ENCODE measurements around the gene VRK3.
A peak's percentile ranks its signal among the peaks of the same experiment; 100 is the strongest.
"Not testable (repeated sequence)": the region's sequence is repeated elsewhere in the genome, so short reads cannot be mapped to it uniquely, and the experiment has no call there.

VRK3 gene

DNA sequence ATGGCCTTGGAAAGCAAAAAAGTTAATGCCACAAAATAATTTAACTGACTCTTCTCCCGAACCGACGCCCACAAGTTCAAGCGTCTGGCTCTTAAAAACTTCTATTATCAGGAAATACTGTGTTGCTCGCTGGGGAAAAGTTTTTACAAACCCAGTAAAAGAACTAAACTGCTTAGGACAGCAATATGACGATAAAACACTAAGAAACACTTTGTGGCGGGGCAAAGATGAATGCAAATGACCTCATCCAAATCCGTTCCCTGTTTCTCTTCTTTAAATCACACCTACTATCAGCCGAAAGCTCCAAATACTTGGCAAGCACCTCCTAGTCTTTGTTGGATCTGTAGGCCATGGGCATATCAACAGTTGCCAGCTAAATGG is 69.1 kb downstream of the VRK3 start:
- DNase-seq (ENCODE audit: low read depth): no peak

DNA sequence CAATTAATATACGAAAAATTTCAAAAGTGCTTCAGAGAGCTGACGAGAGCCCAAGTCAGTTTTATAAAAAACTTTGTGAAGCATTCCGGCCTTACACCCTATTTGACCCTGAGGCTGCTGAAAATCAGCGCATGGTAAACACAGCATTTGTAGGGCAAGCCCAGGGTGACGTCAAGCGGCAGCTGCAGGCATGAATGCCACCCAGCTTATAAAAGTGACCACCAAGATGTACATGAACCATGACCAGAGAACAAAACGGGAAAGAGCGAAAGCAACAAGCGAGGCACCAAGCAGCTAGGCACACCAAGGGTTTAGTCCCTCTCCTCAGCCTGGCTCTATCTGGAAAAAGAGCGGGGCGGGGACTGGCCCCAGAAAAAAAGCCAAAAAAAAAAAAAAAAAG is 70.2 kb downstream of the VRK3 start:
- DNase-seq (ENCODE audit: low read depth): no peak

DNA sequence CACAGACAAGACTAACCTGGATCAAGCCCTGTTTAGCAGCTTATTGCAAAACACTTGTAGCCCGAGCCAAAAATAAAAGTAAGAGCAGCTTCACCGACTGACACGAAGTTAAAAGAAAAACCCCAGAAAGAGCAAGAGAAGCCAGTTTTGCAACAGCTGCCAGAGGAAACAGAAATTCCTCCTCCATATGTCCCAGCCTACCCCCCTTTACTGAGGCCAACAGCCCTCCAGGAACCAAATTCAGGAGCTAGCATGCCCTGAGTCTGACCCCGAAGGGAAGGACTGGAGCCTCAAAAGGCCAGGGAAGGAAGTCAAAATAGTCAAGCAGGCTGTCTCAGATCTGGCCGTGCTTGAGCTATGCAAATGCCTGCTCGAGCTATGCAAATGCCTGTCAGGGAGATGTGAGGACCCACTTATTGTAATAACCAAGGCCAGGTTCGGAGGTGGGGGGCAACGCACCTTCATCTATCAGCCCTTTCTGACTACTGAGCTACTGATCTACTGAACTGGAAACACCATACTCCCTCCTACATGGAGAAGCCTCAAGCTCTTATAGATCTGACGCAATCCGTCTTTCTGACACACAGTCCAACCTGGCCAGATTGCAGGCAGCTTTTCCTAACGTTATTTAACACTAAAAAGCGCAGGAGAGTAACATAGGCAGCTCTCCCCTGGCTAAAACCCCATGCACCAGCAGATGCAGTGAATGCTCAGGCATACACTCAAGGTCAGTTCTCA is 70.9 kb downstream of the VRK3 start:
- DNase-seq (ENCODE audit: low read depth): no peak

DNA sequence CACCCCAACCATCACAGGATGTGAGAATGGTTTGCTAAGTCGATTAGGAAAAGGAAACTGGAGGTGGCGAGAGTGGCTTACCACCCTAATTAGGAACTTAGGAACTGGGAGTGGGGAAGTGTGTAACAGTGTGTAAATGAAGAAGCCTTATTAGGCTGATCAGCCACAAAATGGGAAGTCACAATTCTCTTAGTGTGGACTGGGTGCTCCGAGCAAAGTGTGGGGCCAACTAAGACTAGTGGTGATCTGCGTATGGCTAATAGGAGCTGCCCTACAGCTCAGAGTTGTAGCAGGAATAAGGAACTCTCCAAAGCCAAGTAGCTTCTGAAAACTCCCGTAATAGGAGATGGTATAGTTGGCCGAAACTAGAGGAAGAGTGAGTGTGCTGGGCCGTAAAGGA is 71.8 kb downstream of the VRK3 start:
- no peak for DNase-seq (ENCODE audit: low read depth)

DNA sequence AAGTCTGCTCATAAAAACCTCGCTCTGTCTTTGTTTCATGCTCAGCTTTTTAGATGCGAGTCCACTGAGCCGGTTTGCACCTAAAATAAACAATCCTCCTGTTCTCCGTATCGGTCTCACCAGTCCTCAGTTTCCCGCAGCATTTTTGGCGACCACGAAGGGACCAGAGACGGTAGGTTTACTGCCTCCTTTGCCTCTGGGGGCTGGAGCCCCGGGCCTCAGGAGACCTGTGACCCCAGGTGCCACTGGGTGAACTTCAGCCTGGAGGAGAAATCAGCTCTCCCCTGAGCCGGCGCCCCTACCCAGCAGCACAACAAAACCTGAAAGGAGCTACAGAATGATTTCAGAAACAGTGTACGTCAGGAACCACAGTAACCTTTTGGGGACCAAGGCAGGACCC is 72.3 kb downstream of the VRK3 start:
- DNase-seq (ENCODE audit: low read depth): no peak

DNA sequence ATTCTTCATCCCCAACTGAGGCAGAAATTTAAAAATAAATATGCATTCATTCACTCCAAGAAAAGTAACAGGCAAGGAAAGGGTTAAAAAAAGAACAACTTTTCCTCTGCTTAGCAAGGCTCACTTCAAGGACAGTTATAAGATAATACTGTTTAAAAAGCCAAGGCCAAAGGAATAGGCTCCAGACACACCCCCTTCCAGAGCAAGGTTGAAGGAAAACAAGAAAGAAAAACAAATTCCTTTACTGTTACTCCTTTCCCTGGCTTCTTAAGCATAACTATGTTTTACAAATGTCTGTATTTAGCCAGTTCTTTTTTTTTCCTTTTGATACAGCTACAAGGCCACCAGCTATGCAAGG is 72.7 kb downstream of the VRK3 start:
- no peak for DNase-seq (ENCODE audit: low read depth)

DNA sequence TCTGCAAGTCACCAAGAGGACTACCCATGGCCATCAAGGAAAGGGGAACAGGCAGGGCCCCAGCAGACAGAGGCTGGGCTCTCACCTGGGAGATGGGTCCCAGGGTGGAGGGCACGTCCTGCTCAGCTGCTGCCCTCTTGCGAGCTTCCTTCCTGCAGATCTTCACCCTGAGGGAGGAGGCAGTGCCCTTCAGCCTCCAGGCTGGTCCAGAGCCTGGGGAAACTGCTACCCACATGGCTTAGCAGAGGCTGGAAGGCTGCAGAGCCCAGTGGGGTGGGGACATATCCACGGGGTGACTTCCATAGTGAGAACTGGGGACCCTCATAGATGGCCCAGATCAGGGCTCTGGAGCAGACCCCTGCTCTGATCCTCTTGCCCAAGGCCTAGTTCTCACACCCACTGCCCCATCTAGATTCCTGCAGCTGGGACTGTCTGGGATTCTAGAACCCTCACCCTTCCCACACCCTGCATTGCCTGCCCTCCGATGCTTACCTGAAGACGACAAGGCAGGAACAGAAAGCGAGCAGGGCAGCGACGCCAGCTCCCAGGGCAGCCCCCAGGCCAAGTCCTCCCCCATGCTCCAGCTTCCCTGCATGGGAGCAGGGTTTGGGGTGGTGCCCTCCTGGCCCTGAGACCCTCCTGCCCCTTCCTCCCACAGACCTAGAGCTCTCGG is 73.2 kb downstream of the VRK3 start:
- no peak for DNase-seq (ENCODE audit: low read depth)

DNA sequence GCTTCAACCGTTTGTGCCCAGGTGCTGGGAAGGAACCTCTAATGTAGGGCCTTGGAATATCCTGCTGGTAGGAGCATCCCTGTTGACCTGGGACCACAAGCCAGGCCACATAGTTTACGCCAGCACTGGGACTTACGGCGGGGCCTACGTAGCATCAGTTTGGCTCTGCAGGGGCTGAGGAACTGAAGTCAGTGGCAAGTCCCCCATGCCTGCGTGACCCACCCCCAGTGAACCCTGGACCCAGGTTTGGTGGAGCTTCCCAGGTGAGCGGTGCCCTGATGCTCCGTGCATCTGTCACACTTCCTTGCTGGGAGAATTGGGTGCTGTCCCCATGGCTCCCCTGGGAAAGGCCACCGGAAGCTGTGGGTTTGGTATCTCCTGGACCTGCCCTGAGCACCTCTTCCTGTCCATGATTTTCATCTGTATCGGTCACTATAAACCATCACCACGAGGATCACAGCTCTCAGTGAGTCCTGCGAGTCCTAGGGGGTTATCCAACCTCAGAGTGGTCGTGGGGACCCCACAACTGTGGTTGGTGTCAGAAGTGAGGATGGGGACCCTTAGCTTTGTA is 74.1 kb downstream of the VRK3 start:
- no peak for DNase-seq (ENCODE audit: low read depth)

DNA sequence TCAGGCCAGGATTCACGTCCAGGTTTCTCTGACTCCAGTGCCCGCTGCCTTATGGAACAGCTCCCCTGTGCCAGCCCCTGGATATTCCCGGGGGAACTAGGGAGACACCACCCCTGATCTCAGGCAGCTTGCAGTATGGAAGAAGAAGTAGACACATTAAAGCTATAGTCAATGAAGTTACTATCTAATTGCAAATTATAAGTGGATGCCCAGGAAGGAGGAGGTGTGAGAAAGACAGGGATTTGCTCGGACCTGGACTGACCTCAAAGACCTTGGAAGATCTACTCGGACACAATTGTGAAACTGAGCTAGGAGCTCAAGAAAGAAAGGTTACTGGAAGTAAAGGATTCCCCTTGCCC is 74.6 kb downstream of the VRK3 start:
- DNase-seq (ENCODE audit: low read depth): no peak

DNA sequence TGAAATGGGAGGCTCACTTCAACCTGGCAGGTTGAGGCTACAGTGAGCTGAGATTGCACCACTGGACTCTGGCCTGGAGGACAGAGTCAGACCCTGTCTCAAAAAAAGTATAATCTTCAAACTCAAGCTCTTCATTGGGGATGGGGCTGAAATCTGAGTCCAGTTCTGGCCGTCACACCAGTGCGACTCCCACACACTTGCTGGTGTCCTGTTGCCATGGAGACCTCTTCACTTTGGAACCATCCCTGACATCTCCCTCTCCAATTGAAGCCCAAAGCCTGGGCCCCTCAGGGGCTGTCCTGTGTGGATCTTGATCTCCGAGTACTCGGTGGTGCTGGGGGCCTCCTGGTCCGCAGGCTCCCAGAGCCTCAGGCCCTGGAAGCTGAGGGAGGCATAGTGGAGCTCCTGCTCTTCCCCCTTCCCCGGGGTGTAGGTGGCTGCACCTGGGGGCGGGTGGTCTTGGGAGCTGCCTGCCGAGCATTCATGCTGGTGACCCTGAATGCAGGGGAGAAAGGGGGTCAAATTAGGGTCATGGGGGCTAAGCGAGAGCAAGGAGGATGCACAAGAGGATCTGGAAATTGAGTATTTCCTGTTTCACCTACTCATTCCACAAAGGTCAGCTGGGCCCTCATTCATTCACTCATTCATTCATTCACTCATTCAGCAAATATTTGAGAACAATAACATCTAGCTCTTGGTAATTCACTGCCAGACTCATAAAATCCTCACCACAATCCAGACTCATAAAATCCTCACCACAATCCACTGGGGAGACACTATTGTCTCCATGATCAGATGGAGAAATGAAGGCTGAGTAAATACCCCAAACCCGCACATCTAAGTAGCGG is 75.2 kb downstream of the VRK3 start:
- no peak for DNase-seq (ENCODE audit: low read depth)

DNA sequence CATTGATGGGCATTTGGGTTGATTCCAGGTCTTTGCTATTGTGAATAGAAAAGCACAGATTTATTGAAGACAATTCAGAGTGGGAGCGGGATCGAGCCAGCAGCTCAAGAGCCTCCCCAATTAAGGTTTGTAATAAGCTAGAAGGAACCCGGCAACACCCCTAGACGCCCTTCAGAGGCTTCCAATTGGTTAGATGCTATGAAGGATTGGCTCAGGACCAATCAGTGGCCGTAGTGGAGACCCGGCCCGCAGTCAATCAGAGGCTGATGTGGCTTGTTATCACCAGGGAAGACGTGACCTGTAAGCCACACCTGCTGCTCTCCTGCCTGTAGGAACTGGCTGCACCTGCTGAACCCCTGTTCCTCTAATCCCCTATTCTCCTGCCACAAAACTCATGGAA is 78.8 kb downstream of the VRK3 start:
- no peak for DNase-seq (ENCODE audit: low read depth)

DNA sequence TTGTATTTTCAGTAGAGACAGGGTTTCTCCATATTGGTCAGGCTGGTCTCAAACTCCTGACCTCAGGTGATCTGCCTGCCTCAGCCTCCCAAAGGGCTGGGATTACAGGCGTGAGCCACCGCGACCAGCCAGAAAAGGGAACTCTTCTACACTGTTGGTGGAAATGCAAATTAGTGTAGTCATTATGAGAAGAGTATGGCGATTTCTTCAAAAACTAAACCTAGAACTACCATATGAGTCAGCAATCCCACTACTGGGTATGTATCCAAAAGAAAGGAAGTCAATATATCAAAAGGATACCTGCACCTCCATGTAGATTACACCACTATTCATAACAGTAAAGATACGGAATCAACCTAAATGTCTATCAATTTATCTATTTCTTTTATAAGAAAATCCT is 80.6 kb downstream of the VRK3 start:
- not testable (repeated sequence) for DNase-seq (ENCODE audit: low read depth)

DNA sequence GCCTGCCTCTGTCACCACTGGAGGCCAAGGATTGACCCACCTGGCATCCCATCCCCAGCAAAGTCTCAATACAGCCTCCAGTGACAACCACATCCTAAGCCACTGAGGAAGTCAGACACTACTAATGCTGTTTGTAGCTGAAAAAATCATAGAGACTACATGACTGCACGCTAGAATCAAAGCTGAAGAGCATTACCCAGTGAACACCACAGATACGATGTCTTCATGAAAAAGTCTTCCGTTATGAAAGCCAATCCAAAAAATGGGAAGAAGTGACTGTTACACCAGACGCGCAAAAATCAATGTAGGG is 84.7 kb downstream of the VRK3 start:
- DNase-seq (ENCODE audit: low read depth): no peak

DNA sequence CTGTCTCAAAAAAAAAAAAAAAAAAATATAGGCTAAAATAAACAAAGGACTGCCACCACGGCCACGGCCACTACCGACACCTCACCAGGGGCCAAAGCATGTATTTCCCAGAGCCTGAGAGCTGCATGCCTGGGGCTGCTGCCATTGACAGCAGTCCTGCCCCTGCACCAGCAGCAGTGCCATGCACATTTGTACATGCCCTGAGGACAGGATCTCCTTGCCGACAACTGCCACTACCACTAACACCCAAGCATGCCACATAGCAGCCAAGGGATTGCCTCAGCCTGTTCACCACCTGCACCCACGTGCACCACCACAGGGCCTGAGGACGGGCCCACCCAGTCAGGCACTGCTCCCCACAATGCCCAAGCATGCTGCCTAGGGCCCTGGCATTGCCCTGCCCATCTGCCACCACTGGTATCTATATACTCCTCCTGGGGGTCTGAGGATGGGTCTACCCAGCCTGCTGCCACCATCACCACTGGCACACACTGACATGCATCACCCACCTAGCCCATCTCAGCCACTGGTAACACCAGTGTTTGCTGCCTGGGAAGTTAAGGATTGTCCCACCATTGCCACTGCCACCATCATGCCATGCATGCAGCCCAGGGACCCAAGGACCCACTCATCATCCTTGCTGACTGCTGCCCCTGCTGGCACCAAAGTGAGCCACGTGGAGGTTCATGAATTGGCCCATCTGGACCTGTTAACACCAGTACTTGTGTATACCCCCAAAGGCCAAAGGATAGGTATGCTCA is 85.3 kb downstream of the VRK3 start:
- no peak for DNase-seq (ENCODE audit: low read depth)

DNA sequence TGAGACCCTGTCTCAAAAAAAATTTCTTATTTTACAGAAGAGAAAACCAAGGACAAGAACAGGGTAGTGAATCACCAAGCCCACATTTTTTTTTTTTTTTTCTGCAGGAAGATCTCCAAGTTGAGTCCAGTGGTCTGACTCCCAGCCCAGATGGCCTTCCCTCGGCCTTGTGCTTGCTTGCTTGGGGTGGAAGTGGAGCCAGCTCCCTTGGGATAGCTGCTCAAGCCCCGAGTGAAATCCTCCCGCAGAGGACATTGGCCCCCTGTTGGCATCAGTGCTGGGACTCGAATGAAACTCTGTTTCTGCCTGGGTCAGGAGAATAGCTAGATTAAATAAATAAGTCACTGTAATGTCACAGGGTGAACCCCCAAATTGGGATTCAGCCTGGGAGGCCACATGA is 86.5 kb downstream of the VRK3 start:
- DNase-seq (ENCODE audit: low read depth): no peak

DNA sequence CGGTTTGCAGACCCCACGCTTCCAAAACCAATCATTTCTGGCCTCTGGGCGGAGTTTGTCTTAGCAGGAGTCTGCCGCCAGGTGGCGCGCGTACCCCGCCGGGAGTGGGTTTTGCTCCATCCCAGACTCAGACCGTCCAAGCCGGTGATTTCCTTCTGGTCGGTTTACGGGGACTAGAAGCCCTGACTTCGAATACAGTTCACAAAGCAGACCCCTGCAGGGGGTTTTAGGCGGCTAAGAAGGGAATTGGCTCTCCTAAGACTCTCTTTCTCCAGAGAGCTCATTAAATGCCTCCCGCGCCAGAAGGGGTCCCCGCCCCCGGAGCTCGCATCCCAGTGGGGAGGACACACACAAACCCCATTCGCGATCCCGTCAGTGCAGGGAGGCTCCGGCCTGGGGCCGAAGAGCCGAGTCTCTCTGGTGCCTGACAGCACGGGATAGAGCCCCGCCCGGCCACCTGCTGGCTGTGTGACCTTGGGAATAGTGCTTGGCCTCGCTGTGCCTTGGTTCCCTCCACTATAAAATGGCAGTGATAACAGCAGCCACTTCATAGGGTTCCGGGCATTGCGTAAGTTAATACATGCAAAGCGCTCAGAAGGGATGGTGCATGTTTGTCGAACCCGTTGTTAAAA is 87.3 kb downstream of the VRK3 start:
- peak; percentile 68 for DNase-seq (ENCODE audit: low read depth)

DNA sequence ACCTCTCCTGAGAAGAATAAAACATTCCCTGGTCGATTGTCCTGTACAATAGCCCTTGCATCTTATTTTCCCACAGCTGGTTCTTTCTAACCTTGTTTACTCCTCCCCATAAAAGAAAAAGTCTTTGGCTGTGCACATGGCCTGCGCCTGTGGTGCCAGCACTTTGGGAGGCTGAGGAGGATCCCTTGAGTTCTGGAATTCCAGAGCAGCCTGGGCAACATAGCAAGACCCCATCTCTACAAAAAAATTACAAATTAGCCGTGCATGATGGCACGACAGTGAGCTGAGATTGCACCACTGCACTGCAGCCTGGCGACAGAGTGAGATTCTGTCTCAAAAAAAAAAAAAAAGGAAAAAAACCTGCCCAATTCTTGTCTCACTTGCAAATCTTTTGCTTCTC is 88.6 kb downstream of the VRK3 start:
- no peak for DNase-seq (ENCODE audit: low read depth)

DNA sequence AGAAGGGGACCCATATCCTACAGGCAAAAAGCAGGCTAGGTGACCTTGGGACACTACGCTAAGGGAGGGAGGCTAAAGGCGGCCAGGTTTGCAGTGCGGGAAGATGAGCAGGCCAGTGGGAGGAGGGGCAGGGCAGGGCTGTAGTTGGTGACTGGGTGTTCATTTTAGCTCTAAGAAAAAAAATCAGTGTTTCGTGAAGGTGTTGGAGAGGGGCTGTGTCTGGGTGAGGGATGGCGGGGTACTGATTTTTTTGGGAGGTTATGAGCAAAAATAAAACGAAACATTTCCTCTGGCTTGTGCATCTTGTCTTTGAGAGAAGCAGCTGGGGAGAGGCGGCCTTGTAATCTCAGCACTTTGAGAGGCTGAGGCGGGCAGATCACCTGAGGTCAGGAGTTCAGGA is 91.5 kb downstream of the VRK3 start:
- DNase-seq (ENCODE audit: low read depth): no peak

DNA sequence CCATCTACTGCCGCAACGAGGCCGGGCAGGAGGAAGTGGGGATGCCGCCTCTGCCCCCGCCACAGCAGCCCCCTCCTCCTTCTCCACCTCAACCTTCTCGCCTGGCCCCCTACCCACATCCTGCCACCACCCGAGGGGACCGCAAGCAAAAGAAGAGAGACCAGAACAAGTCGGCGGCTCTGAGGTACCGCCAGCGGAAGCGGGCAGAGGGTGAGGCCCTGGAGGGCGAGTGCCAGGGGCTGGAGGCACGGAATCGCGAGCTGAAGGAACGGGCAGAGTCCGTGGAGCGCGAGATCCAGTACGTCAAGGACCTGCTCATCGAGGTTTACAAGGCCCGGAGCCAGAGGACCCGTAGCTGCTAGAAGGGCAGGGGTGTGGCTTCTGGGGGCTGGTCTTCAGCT is 92.4 kb downstream of the VRK3 start:
- no peak for DNase-seq (ENCODE audit: low read depth)

DNA sequence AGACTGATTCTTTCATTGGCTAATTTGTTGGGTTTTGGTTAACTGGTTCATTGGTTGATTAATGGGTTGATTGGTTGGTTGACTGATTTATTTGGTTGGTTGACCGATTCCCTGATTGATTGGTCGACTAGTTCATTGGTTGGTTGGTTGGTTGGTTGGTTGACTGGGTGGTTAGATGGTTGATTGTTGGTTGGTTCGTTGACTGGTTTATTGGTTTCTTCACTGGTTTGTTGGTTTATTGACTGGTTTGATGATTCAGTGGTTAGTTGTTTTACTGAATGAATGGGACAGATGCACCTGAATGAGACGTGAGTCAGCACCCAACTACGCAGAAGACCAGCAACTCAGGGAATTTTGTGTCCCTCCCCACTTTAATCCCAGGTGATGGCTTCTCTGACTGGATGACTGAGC is 93.1 kb downstream of the VRK3 start:
- no peak for DNase-seq (ENCODE audit: low read depth)

DNA sequence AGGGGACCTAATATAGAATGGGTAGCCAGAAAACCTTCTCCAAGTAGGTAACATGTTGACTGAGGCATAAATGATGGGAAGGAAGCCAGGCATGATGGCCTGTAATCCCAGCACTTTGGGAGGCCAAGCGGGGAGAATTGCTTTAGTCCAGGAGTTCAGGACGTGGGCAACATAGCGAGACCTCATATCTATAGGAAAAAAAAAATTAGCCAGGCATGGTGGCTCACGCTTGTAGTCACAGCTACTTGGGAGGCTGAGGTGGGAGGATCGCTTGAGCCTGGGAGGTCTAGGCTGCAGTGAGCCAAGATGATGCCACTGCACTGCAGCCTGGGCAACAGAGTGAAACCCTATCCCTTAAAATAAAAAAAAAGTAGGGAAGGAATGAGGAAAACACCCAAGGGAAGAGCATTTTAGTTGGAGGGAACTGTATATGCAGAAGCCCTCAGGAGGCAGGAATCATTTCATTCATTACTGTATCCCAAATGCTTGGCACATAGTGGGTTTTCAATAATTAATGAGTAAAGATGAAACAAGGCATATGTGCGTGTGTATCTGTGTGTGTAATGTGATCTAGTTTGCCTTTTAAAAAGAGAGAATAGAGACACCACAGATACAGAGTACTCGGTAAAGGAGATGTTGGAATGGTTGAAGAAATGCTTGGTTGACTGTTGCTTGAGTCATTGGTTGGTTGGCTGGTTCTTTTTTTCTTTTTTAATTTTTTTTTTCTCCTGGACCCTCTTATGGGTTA is 93.7 kb downstream of the VRK3 start:
- DNase-seq (ENCODE audit: low read depth): no peak

Data from stimulated activated CD8-positive, alpha-beta memory T cell treated with anti-CD3 and anti-CD28 coated beads, Interleukin-4, amount 100 ng/mL, for 24 hours (primary cell).